Neuronal stem cell (in vitro differentiated cells): Measurements from ENCODE around the gene LEFTY2.
"Not testable (repeated sequence)": the region's sequence is repeated elsewhere in the genome, so short reads cannot be mapped to it uniquely, and the experiment has no call there.

Experiments
- DNase-seq: peaks from one replicate; pipeline ENCODE4 v3.0.0-alpha.2; 2013; ENCODE audit warnings: low spot score
- H2AFZ ChIP-seq: one replicate; pipeline ENCODE4 v1.6.1; 2013; ENCODE audit warnings: mild to moderate bottlenecking, low read length, inconsistent platforms
- H2AK5ac ChIP-seq: 2 replicates; pipeline ENCODE4 v1.6.1; 2013; ENCODE audit warnings: low read depth, mild to moderate bottlenecking, inconsistent platforms, low read length, moderate library complexity, mixed read lengths
- H2BK120ac ChIP-seq: 2 replicates; pipeline ENCODE4 v1.6.1; 2013; ENCODE audit warnings: low read depth, mild to moderate bottlenecking, inconsistent platforms, low read length, moderate library complexity, mixed read lengths
- H2BK12ac ChIP-seq: one replicate; pipeline ENCODE4 v1.6.1; 2013; ENCODE audit warnings: low read length, inconsistent platforms
- H2BK15ac ChIP-seq: 2 replicates; pipeline ENCODE4 v1.6.1; 2013; ENCODE audit warnings: mild to moderate bottlenecking, low read length, inconsistent platforms, mixed read lengths
- H2BK5ac ChIP-seq: one replicate; pipeline ENCODE4 v1.6.1; 2013; ENCODE audit warnings: inconsistent platforms, mild to moderate bottlenecking, low read length, moderate library complexity
- H3K14ac ChIP-seq: one replicate; pipeline ENCODE4 v1.6.1; 2013; ENCODE audit warnings: low read length, inconsistent platforms
- H3K18ac ChIP-seq: 2 replicates; pipeline ENCODE4 v1.6.1; 2013; ENCODE audit warnings: low read length, inconsistent platforms
- H3K23ac ChIP-seq: 2 replicates; pipeline ENCODE4 v1.6.1; 2013; ENCODE audit warnings: low read depth, mild to moderate bottlenecking, mixed read lengths, low read length, inconsistent platforms; ENCODE audit not compliant: poor library complexity
- H3K27ac ChIP-seq: replicated peaks from 3 replicates; pipeline ENCODE4 v1.5.1; 2013; ENCODE audit warnings: low read length, inconsistent platforms
- H3K27me3 ChIP-seq, 3 experiments: 2 replicates each; pipeline ENCODE4 v1.6.1; 2013; ENCODE audit warnings: low read length in 3 of 3, mild to moderate bottlenecking in 2 of 3, inconsistent platforms in 1 of 3, low read depth in 1 of 3, mixed read lengths in 1 of 3, moderate library complexity in 1 of 3; ENCODE audit not compliant: control insufficient read depth in 3 of 3, insufficient read depth in 3 of 3
- H3K36me3 ChIP-seq, 2 donors: replicated peaks in 1 of 2; 2 replicates each; pipeline ENCODE4 v1.6.1; 2013; ENCODE audit warnings: low read length in 2 of 2; ENCODE audit not compliant: control insufficient read depth in 2 of 2, insufficient read depth in 2 of 2
- H3K4ac ChIP-seq: 2 replicates; pipeline ENCODE4 v1.6.1; 2013; ENCODE audit warnings: inconsistent platforms, mild to moderate bottlenecking, low read length, moderate library complexity
- H3K4me1 ChIP-seq, 2 donors: 1 replicate in 1 of 2; 2 replicates in 1 of 2; pipeline ENCODE4 v1.6.1; 2013; ENCODE audit warnings: low read length in 2 of 2, low read depth in 1 of 2; ENCODE audit not compliant: control insufficient read depth in 2 of 2, insufficient read depth in 1 of 2
- H3K4me2 ChIP-seq: one replicate; pipeline ENCODE4 v1.6.1; 2013; ENCODE audit warnings: mild to moderate bottlenecking, low read length, inconsistent platforms; ENCODE audit not compliant: insufficient read depth, poor library complexity, severe bottlenecking
- H3K4me3 ChIP-seq, 2 donors: 2 replicates each; pipeline ENCODE4 v1.5.1; 2013; ENCODE audit warnings: low read length in 2 of 2, mild to moderate bottlenecking in 2 of 2, inconsistent platforms in 1 of 2, moderate library complexity in 1 of 2
- H3K79me1 ChIP-seq: one replicate; pipeline ENCODE4 v1.6.1; 2013; ENCODE audit warnings: low read depth, mild to moderate bottlenecking, inconsistent platforms, low read length, moderate library complexity
- H3K9ac ChIP-seq: one replicate; pipeline ENCODE4 v1.6.1; 2013; ENCODE audit warnings: mild to moderate bottlenecking, low read depth, low read length, inconsistent platforms; ENCODE audit not compliant: poor library complexity
- H3K9me3 ChIP-seq, 2 donors: replicated peaks in 1 of 2; 2 replicates each; pipeline versions ENCODE3 to v1.6.1; 2013; ENCODE audit warnings: low read length in 2 of 2, mild to moderate bottlenecking in 2 of 2, inconsistent platforms in 1 of 2, low read depth in 1 of 2, mixed read lengths in 1 of 2, moderate library complexity in 1 of 2; ENCODE audit not compliant: control insufficient read depth in 2 of 2, insufficient read depth in 1 of 2
- H4K8ac ChIP-seq: one replicate; pipeline ENCODE4 v1.6.1; 2013; ENCODE audit warnings: low read depth, mild to moderate bottlenecking, inconsistent platforms, low read length, moderate library complexity
- H4K91ac ChIP-seq: one replicate; pipeline ENCODE4 v1.6.1; 2013; ENCODE audit warnings: low read length, low read depth, mild to moderate bottlenecking, inconsistent platforms; ENCODE audit not compliant: poor library complexity
- WGBS, 2 donors: extraction: QIAGEN DNeasy Blood & Tissue Kit; methylation state at CpG; one replicate each; pipeline ENCODE4 v1.1.7; 2013; ENCODE audit warnings: missing lambda C conversion rate in 2 of 2, mixed read lengths in 1 of 2; ENCODE audit not compliant: insufficient read length in 2 of 2, insufficient replicate concordance in 1 of 2; ENCODE audit errors: extremely low coverage in 2 of 2; 5-methylcytosine and 5-hydroxymethylcytosine counted together

The LEFTY2 gene

DNA sequence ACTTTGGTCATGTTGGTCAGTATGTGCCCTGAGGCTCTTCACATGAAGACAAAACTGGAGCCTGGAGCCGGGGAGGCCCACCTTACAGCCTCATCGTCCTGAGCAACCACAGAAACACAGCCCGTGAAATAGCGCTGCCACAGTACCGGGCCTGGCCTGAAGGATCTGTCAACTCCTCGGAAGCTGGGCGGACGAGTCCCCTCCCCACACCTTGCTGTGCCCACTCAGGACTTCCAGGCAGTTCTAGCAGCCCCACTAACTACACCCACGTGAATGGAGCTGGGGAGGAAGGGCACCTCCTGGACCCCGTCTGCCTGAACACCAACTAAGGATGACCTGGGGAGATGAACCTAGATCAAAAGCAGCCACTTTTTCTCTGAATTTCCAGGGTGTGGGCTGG is 33.4 kb upstream of the LEFTY2 start:
- Histone ChIP-seq H3K79me1 (no peaks in the 10 kb centered on the region), H3K4me2 (no peak overlapping the region), H3K9ac (no peak overlapping the region), H3K36me3 (peaks cover 0 to 8% of the 10 kb centered on the region in 2 donors), H3K18ac (no peak overlapping the region), H3K4me3 (no peak overlapping the region), H2AFZ (no peak overlapping the region), H2AK5ac (no peak overlapping the region), H2BK15ac (no peak overlapping the region), H3K14ac (no peak overlapping the region), H3K4ac (no peak overlapping the region), H2BK12ac (no peak overlapping the region), H3K4me1 (no peaks in the 10 kb centered on the region), H2BK5ac (no peak overlapping the region), H3K9me3 (no peaks in the 10 kb centered on the region), H4K8ac (no peak overlapping the region), H2BK120ac (no peak overlapping the region), H3K23ac (no peak overlapping the region), H4K91ac (no peak overlapping the region), H3K27ac (no peak overlapping the region), H3K27me3 (no peaks in the 10 kb centered on the region)
- no CpG with 5 or more reads among the region's 10 CpGs for WGBS, 2 donors
- no peak for DNase-seq

DNA sequence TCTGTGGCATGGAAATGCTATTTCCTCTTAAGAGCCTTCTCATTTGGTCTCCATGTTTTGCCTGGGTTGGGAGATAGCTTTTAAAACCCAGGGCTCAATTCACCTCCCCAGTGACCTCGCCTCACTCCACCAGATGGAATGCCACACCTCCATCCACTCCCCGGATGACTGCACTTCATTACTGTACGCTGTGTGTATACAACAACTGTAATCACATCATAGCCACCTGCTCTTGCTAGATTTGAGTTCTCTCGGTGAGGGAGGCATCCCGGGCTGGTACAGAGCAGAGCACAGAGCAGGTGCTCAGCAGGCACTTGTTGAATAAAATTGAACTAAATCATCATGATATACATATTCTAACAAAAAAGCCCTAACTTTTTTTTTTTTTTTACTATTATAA is 32.1 kb upstream of the LEFTY2 start:
- whole genome bisulfite sequencing, 2 donors: no CpG with 5 or more reads among the region's 5 CpGs
- H4K91ac ChIP-seq: no peak overlapping the region

DNA sequence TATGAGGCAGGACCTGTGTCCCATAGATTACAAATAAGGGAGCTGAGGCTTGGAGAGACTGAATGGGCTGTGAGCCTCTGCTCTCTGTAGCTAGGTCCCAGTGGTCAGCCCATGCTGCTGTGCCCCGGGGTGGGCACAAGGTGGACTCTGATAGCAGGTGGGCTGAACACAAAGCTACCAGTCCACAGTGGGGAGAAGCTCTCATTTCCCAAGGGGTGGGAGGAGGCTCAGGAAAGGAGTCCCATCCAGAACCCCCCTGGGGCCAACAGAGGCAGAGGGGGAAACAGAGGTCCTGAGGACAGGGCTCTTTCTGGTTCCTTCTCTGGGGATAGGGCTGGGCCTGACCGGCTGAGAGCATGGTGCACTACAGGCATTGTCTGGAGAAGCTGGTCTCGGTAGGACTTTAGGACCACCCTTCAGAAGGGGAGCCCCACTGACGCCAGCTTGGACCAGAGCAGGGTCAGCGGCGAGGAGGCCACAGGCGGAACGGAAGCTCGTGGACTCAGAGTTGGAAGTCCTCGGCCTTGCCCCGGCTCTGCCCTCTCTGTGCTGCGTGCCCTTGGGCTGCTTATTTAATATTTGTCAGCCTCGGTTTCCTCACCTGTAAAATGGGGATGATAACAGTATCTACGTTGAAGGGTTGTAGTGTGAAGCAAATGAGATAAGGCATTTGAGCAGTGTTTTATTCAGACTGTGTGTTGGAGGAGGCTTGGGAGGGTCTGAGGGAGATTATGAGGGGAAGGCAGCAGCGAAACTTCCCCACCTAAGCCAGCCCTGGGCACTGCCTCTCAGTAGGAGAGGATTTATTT is 31.5 kb upstream of the LEFTY2 start:
- Histone ChIP-seq H3K4me1 (peaks cover 2 to 5% of the 10 kb centered on the region in 2 donors), H3K9me3 (no peaks in the 10 kb centered on the region), H4K8ac (no peak overlapping the region)

More for the DNA sequence above, 32.1 kb upstream of the LEFTY2 start:
- H2BK120ac ChIP-seq: no peak overlapping the region
- H3K14ac ChIP-seq: no peak overlapping the region
- no peak overlapping the region for H2AK5ac ChIP-seq
- H3K4me1 ChIP-seq: peaks cover 2 to 5% of the 10 kb centered on the region in 2 donors
- H3K9ac ChIP-seq: no peak overlapping the region
- H2BK15ac ChIP-seq: no peak overlapping the region
- no peak overlapping the region for H3K27ac ChIP-seq
- no peak overlapping the region for H3K4me3 ChIP-seq
- no peak overlapping the region for H3K23ac ChIP-seq
- H2BK12ac ChIP-seq: no peak overlapping the region
- DNase-seq: no peak
- H3K36me3 ChIP-seq: peaks cover 0 to under 1% of the 10 kb centered on the region in 2 donors
- no peak overlapping the region for H2AFZ ChIP-seq
- H3K9me3 ChIP-seq: no peaks in the 10 kb centered on the region
- no peaks in the 10 kb centered on the region for H3K27me3 ChIP-seq
- no peaks in the 10 kb centered on the region for H3K79me1 ChIP-seq
- H3K18ac ChIP-seq: no peak overlapping the region
- H3K4me2 ChIP-seq: no peak overlapping the region
- H2BK5ac ChIP-seq: no peak overlapping the region
- H3K4ac ChIP-seq: no peak overlapping the region
- H4K8ac ChIP-seq: no peak overlapping the region

DNA sequence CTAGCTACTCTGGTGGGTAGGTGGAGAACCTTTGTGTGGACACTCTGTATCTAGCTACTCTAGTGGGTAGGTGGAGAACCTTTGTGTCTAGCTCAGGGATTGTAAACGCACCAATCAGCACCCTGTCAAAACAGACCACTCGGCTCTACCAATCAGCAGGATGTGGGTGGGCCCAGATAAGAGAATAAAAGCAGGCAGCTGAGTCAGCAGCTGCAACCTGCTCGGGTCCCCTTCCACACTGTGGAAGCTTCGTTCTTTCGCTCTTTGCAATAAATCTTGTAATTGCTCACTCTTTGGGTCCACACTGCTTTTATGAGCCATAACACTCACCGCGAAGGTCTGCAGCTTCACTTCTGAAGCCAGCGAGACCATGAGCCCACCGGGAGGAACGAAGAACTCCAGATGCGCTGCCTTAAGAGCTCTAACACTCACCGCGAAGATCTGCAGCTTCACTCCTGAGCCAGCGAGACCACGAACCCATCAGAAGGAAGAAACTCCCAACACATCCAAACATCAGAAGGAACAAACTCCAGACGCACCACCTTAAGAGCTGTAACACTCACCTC is 29.7 kb upstream of the LEFTY2 start:
- not testable (repeated sequence) for H3K18ac ChIP-seq, H2BK15ac ChIP-seq, H3K9ac ChIP-seq, H3K79me1 ChIP-seq, H3K14ac ChIP-seq, H2AK5ac ChIP-seq, H4K91ac ChIP-seq, H3K36me3 ChIP-seq, H3K27me3 ChIP-seq, H3K4me3 ChIP-seq, H3K4ac ChIP-seq, H4K8ac ChIP-seq, H2BK120ac ChIP-seq, DNase-seq, H2BK12ac ChIP-seq, H3K23ac ChIP-seq, H2BK5ac ChIP-seq, H3K4me2 ChIP-seq, H2AFZ ChIP-seq, H3K27ac ChIP-seq, H3K9me3 ChIP-seq, H3K4me1 ChIP-seq
- no CpG with 5 or more reads among the region's 16 CpGs for WGBS, 2 donors

More for the DNA sequence above, 31.5 kb upstream of the LEFTY2 start:
- Histone ChIP-seq H2BK5ac (no peak overlapping the region), H3K23ac (no peak overlapping the region), H3K4me2 (no peak overlapping the region), H2AFZ (no peak overlapping the region), H3K79me1 (no peaks in the 10 kb centered on the region), H4K91ac (no peak overlapping the region), H3K18ac (peak overlapping the region; percentile 58), H2BK15ac (no peak overlapping the region), H3K14ac (no peak overlapping the region), H3K4ac (no peak overlapping the region), H3K9ac (no peak overlapping the region), H3K27me3 (no peaks in the 10 kb centered on the region), H2BK120ac (no peak overlapping the region), H2BK12ac (no peak overlapping the region), H3K36me3 (no peaks in the 10 kb centered on the region), H2AK5ac (peak overlapping the region; percentile 10), H3K27ac (no peak overlapping the region), H3K4me3 (no peak overlapping the region)
- no peak for DNase-seq
- WGBS, 2 donors: no CpG with 5 or more reads among the region's 15 CpGs
